Transverse colon (tissue), 4 donors: Measurements from ENCODE around the gene CBFA2T2. TPM values are rescaled to one million over a fixed set of nuclear protein-coding genes. Genes with fewer than 3 reads are reported as not detected.

ENCODE experiments used
- DNase-seq: peaks from one replicate; pipeline ENCODE4 v3.0.0-alpha.2; 2019
- H3K27ac ChIP-seq, 4 donors: fragments of 200-600 bp; sonication (generic); 2 replicates each; pipeline ENCODE4 v1.5.1; 2016 to 2018; ENCODE audit warnings: inconsistent platforms in 4 of 4
- H3K27me3 ChIP-seq: fragments of 200-600 bp; sonication (generic); 2 replicates; pipeline ENCODE4 v1.5.1; 2017; ENCODE audit warnings: inconsistent platforms
- H3K36me3 ChIP-seq, 4 donors: fragments of 200-600 bp; sonication (generic); 2 replicates each; pipeline ENCODE4 v1.5.1; 2017 to 2019; ENCODE audit warnings: inconsistent platforms in 4 of 4
- H3K4me1 ChIP-seq, 4 donors: fragments of 200-600 bp; sonication (generic); 2 replicates each; pipeline ENCODE4 v1.5.1; 2017 to 2020; ENCODE audit warnings: inconsistent platforms in 4 of 4
- H3K4me3 ChIP-seq, 4 donors: fragments of 200-600 bp; sonication (generic); 1 replicate in 1 of 4; 2 replicates in 3 of 4; pipeline versions ENCODE4 v1.5.1 to v1.6.1; 2017 to 2019; ENCODE audit warnings: inconsistent platforms in 4 of 4
- H3K9me3 ChIP-seq, 2 donors: fragments of 200-600 bp; sonication (generic); 2 replicates each; pipeline ENCODE4 v1.5.1; 2017 to 2019; ENCODE audit warnings: inconsistent platforms in 2 of 2
- EP300 ChIP-seq: sonication (generic); formaldehyde crosslinking; IDR thresholded peaks from one replicate; pipeline ENCODE4 v1.6.1; 2017; ENCODE audit warnings: antibody characterized with exemption, low read depth
- POLR2A ChIP-seq: fragments of 450-650 bp; IDR thresholded peaks from one replicate; pipeline ENCODE4 v1.6.1; 2016; ENCODE audit warnings: antibody characterized with exemption, mild to moderate bottlenecking, moderate library complexity
- POLR2AphosphoS5 ChIP-seq, 3 donors: sonication (generic); formaldehyde crosslinking; IDR thresholded peaks; one replicate each; pipeline ENCODE4 v1.6.1; 2016; ENCODE audit warnings: antibody characterized with exemption in 3 of 3
- WGBS, 2 donors: methylation state at CpG; one replicate each; pipeline ENCODE4 v1.1.5; 2018; ENCODE audit warnings: low coverage in 1 of 2; 5-methylcytosine and 5-hydroxymethylcytosine counted together
- in situ Hi-C, 4 donors: fragments of 200-750 bp; cut with MboI; loops; one replicate each; pipeline versions ENCODE4 v1.15.0 to v1.15.1; 2017; ENCODE audit warnings: low sequenced_read_pairs in 3 of 4, low pct_ligation_motif_present in 1 of 4, low pct_unique_long_range_greater_than_20kb in 1 of 4
- intact Hi-C: fragments of 100-400 bp; cut with DNase I; formaldehyde crosslinking; loops from one replicate; pipeline ENCODE4 v1.15.1; 2023; ENCODE audit warnings: low total_unique reads
- total RNA-seq, 4 donors: library from RNA; depleted of rRNA; stranded (reverse); fragments of >200 nt; gene quantifications; one replicate each; pipeline ENCODE4 v1.1.0, GENCODE V29; 2016
- TF ChIP-seq, protein P1 (sequence below), 5 experiments: fragments of 200-600 bp in 3 of 5; fragments of 450-650 bp in 2 of 5; sonication (generic) in 3 of 5; IDR thresholded peaks; 1 replicate in 2 of 5; 2 replicates in 3 of 5; pipeline ENCODE4 v1.5.1; 2016 to 2017; ENCODE audit warnings: antibody characterized with exemption in 5 of 5, inconsistent platforms in 3 of 5, mild to moderate bottlenecking in 2 of 5, moderate library complexity in 1 of 5

The CBFA2T2 gene
- total RNA-seq, 4 donors from 2014 or later: 35.8 to 62.3 (median 46.6) TPM

- Histone ChIP-seq H3K4me3 (no peak overlapping the region), H3K36me3 (no peaks in the 10 kb centered on the region), H3K4me1 (peaks cover 17 to 57% (median 25%) of the 10 kb centered on the region in 4 donors), H3K9me3 (no peaks in the 10 kb centered on the region), H3K27ac (peak overlapping the region in 1 of 4 donors; percentile 12), H3K27me3 (no peaks in the 10 kb centered on the region)
- peak; percentile 64 for DNase-seq
- TF ChIP-seq, protein P1, sequence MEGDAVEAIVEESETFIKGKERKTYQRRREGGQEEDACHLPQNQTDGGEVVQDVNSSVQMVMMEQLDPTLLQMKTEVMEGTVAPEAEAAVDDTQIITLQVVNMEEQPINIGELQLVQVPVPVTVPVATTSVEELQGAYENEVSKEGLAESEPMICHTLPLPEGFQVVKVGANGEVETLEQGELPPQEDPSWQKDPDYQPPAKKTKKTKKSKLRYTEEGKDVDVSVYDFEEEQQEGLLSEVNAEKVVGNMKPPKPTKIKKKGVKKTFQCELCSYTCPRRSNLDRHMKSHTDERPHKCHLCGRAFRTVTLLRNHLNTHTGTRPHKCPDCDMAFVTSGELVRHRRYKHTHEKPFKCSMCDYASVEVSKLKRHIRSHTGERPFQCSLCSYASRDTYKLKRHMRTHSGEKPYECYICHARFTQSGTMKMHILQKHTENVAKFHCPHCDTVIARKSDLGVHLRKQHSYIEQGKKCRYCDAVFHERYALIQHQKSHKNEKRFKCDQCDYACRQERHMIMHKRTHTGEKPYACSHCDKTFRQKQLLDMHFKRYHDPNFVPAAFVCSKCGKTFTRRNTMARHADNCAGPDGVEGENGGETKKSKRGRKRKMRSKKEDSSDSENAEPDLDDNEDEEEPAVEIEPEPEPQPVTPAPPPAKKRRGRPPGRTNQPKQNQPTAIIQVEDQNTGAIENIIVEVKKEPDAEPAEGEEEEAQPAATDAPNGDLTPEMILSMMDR (IDR thresholded peaks at IDR 0.05): no peak
- TF ChIP-seq POLR2AphosphoS5 (IDR thresholded peaks at IDR 0.05): peak; percentile 35 to 70 (median 50)
- no peak for TF ChIP-seq EP300
- in situ Hi-C loops (loop anchor here (5.0 to 10.0 kb wide), 3 partner anchors 186 to 199 kb away; no protein-coding TSS in a partner anchor), intact Hi-C loops (no loop called here)
- 59 to 64% methylated on average over 5 to 10 of the region's 10 CpGs for WGBS, 2 donors
Measured at GRCh38 chr20:33650753-33651561, 161.1 kb downstream of the CBFA2T2 start.

GRCh38 chr20:33651562-33652048 is 161.7 kb downstream of the CBFA2T2 start:
- H3K27ac ChIP-seq: peak overlapping the region in 1 of 4 donors; percentile 15
- DNase-seq: no peak
- peaks cover 17 to 57% (median 25%) of the 10 kb centered on the region in 4 donors for H3K4me1 ChIP-seq
- intact Hi-C loops: loop anchor here (2.0 kb wide), 1 partner anchor 193 kb away; no protein-coding TSS in a partner anchor
- no peaks in the 10 kb centered on the region for H3K9me3 ChIP-seq
- H3K27me3 ChIP-seq: no peaks in the 10 kb centered on the region
- in situ Hi-C loops: loop anchor here (5.0 to 10.0 kb wide), 3 partner anchors 187 to 199 kb away; no protein-coding TSS in a partner anchor
- no peak for TF ChIP-seq POLR2AphosphoS5 (IDR thresholded peaks at IDR 0.05)
- no peak for TF ChIP-seq POLR2A
- TF ChIP-seq, protein P1 (IDR thresholded peaks at IDR 0.05): no peak
- no peak overlapping the region for H3K4me3 ChIP-seq
- WGBS, 2 donors: 60 to 72% methylated on average over 11 to 13 of the region's 13 CpGs
- H3K36me3 ChIP-seq: no peaks in the 10 kb centered on the region

DNA sequence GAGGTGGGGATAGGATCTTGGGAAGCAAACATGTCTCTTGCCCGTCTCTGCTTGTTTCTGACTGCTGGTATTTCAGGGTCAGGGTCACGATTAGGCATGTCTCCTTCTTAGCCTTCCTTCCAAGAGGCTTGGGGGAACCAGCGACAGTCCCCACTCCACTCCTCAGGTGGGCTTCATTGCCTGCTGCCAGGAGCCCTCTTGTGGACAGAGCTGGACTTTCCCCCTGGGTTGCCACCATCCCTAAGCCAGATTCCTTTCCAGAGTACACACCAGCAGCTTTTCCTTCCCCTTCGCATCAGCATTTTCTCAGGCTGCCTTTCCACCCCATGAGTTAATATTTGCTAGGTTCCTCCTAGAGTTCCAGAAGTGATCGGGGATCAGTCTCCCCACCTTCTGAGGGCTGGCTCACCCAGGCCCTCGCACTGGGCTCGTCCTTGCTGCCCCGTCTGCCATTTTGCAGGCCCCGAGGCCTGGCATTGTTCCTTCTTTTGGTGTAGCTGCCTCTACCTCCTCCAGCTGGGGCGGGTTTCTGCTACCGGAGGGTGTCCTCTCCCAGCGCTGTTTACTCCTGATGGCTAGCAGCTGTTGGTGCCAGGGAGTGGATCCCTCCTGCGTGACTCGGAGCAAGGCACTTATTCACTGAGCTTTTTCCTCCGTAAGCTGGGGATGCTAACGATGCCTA is 163.5 kb downstream of the CBFA2T2 start:
- intact Hi-C loops (loop anchor here (2.0 kb wide), 1 partner anchor 195 kb away; no protein-coding TSS in a partner anchor), in situ Hi-C loops (loop anchor here (5.0 to 10.0 kb wide), 3 partner anchors 189 to 201 kb away; no protein-coding TSS in a partner anchor)
- Histone ChIP-seq H3K27me3 (no peaks in the 10 kb centered on the region), H3K36me3 (no peaks in the 10 kb centered on the region), H3K4me3 (no peak overlapping the region), H3K9me3 (no peaks in the 10 kb centered on the region), H3K4me1 (peaks cover 17 to 45% (median 22%) of the 10 kb centered on the region in 4 donors), H3K27ac (peak overlapping the region; percentile 36 to 74 (median 54))
- no peak for TF ChIP-seq EP300
- no peak for TF ChIP-seq POLR2A
- TF ChIP-seq, protein P1 (IDR thresholded peaks at IDR 0.05): peak; percentile 71 to 81 (median 76)
- peak in 2 of 3 donors; percentile 4 to 8 for TF ChIP-seq POLR2AphosphoS5 (IDR thresholded peaks at IDR 0.05)
- peak; percentile 64 for DNase-seq
- WGBS, 2 donors: 0 to 34% methylated on average over 2 to 16 of the region's 16 CpGs
